HL-60 (cell line): Measurements from ENCODE around the gene ACKR2.

ENCODE experiments used
- DNase-seq, 2 experiments: peaks; one replicate each; pipeline ENCODE4 v3.0.0-alpha.2; 2010 to 2020; ENCODE audit warnings: low read depth in 1 of 2, low spot score in 1 of 2
- H3K27ac ChIP-seq: fragments of 250-450 bp; sonication (Bioruptor Pico); replicated peaks from 2 replicates; pipeline ENCODE4 v1.5.1; 2020; ENCODE audit warnings: mild to moderate bottlenecking, moderate library complexity
- H3K27me3 ChIP-seq: fragments of 250-450 bp; sonication (Bioruptor Pico); 2 replicates; pipeline ENCODE4 v1.5.1; 2021; ENCODE audit warnings: mild to moderate bottlenecking, moderate library complexity; ENCODE audit not compliant: insufficient read depth, poor library complexity, severe bottlenecking
- H3K4me3 ChIP-seq: replicated peaks from 2 replicates; pipeline ENCODE4 v1.5.1; 2011; ENCODE audit warnings: mild to moderate bottlenecking, control low read depth, low read length; ENCODE audit not compliant: insufficient read depth
- CTCF ChIP-seq: IDR thresholded peaks from one replicate; pipeline ENCODE4 v1.5.1; 2011; ENCODE audit warnings: low read length, control low read depth, inconsistent platforms; ENCODE audit not compliant: insufficient read depth
- GABPA ChIP-seq: IDR thresholded peaks from 2 replicates; pipeline ENCODE4 v1.6.1; 2012; ENCODE audit warnings: low read depth
- POLR2AphosphoS5 ChIP-seq: IDR thresholded peaks from 2 replicates; pipeline ENCODE4 v1.6.1; 2012; ENCODE audit warnings: low read depth
- SPI1 ChIP-seq: IDR thresholded peaks from 2 replicates; pipeline ENCODE4 v1.6.1; 2012; ENCODE audit warnings: low read depth, mild to moderate bottlenecking, borderline replicate concordance
- TF ChIP-seq, protein P1 (sequence below): IDR thresholded peaks from 2 replicates; pipeline ENCODE4 v1.6.1; 2012; ENCODE audit warnings: low read depth; ENCODE audit not compliant: insufficient replicate concordance

The ACKR2 gene

GRCh38 chr3:42836150-42837123 lies 27.2 kb downstream of the ACKR2 start:
- TF ChIP-seq, protein P1, sequence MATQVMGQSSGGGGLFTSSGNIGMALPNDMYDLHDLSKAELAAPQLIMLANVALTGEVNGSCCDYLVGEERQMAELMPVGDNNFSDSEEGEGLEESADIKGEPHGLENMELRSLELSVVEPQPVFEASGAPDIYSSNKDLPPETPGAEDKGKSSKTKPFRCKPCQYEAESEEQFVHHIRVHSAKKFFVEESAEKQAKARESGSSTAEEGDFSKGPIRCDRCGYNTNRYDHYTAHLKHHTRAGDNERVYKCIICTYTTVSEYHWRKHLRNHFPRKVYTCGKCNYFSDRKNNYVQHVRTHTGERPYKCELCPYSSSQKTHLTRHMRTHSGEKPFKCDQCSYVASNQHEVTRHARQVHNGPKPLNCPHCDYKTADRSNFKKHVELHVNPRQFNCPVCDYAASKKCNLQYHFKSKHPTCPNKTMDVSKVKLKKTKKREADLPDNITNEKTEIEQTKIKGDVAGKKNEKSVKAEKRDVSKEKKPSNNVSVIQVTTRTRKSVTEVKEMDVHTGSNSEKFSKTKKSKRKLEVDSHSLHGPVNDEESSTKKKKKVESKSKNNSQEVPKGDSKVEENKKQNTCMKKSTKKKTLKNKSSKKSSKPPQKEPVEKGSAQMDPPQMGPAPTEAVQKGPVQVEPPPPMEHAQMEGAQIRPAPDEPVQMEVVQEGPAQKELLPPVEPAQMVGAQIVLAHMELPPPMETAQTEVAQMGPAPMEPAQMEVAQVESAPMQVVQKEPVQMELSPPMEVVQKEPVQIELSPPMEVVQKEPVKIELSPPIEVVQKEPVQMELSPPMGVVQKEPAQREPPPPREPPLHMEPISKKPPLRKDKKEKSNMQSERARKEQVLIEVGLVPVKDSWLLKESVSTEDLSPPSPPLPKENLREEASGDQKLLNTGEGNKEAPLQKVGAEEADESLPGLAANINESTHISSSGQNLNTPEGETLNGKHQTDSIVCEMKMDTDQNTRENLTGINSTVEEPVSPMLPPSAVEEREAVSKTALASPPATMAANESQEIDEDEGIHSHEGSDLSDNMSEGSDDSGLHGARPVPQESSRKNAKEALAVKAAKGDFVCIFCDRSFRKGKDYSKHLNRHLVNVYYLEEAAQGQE, result no peak
- no peak for TF ChIP-seq POLR2AphosphoS5
- TF ChIP-seq CTCF, result no peak
- no peak for TF ChIP-seq SPI1
- TF ChIP-seq GABPA, result no peak
- Histone ChIP-seq H3K4me3 (no peak overlapping the region), H3K27ac (no peak overlapping the region), H3K27me3 (no peaks in the 10 kb centered on the region)
- DNase-seq, result no peak

DNA sequence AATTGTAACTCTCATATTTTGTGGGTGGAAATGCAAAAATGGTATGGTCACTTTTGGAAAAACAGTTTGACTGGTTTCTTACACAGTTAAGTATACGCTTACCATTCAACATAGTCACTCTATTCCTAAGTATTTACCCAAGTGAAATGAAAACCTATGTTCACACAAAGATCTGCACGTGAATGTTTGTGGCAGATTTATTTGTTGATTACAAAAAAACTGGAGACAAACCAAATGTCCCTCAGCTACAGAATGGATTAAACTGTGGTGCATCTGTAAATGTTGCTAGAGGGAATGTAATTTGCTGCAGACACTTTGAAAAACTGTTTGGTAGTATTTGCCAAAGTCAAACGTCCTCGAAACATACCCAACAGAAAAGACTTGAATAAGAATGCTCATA lies 29.3 kb downstream of the ACKR2 start:
- Histone ChIP-seq H3K27me3 (no peaks in the 10 kb centered on the region), H3K4me3 (no peak overlapping the region), H3K27ac (no peak overlapping the region)
- DNase-seq, result no peak
- no peak for TF ChIP-seq POLR2AphosphoS5
- TF ChIP-seq, protein P1, result no peak

GRCh38 chr3:42839616-42840015 lies 30.4 kb downstream of the ACKR2 start:
- DNase-seq, result peak; percentile 5 to 42
- TF ChIP-seq CTCF (peak; percentile 57), POLR2AphosphoS5 (no peak)
- H3K27ac ChIP-seq, result no peak overlapping the region
- H3K27me3 ChIP-seq, result no peaks in the 10 kb centered on the region
- no peak overlapping the region for H3K4me3 ChIP-seq

- no peak for DNase-seq
- TF ChIP-seq CTCF, result no peak
- TF ChIP-seq SPI1, result no peak
- no peak for TF ChIP-seq GABPA
- TF ChIP-seq POLR2AphosphoS5, result no peak
- TF ChIP-seq, protein P1, result no peak
- H3K27me3 ChIP-seq, result no peaks in the 10 kb centered on the region
- H3K27ac ChIP-seq, result no peak overlapping the region
- no peak overlapping the region for H3K4me3 ChIP-seq
These were observed 32.1 kb downstream of the ACKR2 start for GRCh38 chr3:42841332-42841731.
